ENCODE data around the gene FCN3. TPM values are rescaled to one million over a fixed set of nuclear protein-coding genes. Genes with fewer than 3 reads are reported as not detected.

FCN3 gene
- polyA plus RNA-seq, 4 donors, result 1.6 to 3.1 (median 2.2) TPM

Other genes with a start within 250 kb of the FCN3 start
- gene SLC9A1, start 219.7 kb downstream of the FCN3 start, polyA plus RNA-seq (ENCODE audit: insufficient read length in 4 of 4), result 10 to 100 TPM; 23.4 to 32.1 (median 25.0) TPM
- gene WDTC1, start 140.2 kb downstream of the FCN3 start, polyA plus RNA-seq (ENCODE audit: insufficient read length in 4 of 4), result 10 to 100 TPM; 40.8 to 51.9 (median 44.9) TPM
- gene TMEM222, start 52.7 kb downstream of the FCN3 start, polyA plus RNA-seq (ENCODE audit: insufficient read length in 4 of 4), result 10 to 100 TPM; 40.5 to 46.0 (median 42.5) TPM
- gene SYTL1, start 32.8 kb downstream of the FCN3 start, polyA plus RNA-seq (ENCODE audit: insufficient read length in 4 of 4), result 10 to 100 TPM in 2 of 4 donors, 1 to 10 TPM in 2; 8.2 to 16.0 (median 10.5) TPM
- 10 to 100 TPM in 1 of 4 donors, 1 to 10 TPM in 3; 6.8 to 10.1 (median 9.6) TPM for gene MAP3K6, start 7.9 kb downstream of the FCN3 start, polyA plus RNA-seq (ENCODE audit: insufficient read length in 4 of 4)
- gene CD164L2, start 8.5 kb upstream of the FCN3 start, polyA plus RNA-seq (ENCODE audit: insufficient read length in 4 of 4), result under 1 TPM; 0.14 to 0.42 (median 0.23) TPM
- 1 to 10 TPM in 2 of 4 donors, under 1 TPM in 2; 0.91 to 1.0 (median 1.0) TPM for gene GPR3, start 17.8 kb upstream of the FCN3 start, polyA plus RNA-seq (ENCODE audit: insufficient read length in 4 of 4)
- gene WASF2, start 115.3 kb upstream of the FCN3 start, polyA plus RNA-seq (ENCODE audit: insufficient read length in 4 of 4), result 100 to 1,000 TPM; 121 to 141 (median 136) TPM
- 10 to 100 TPM; 39.4 to 51.5 (median 46.8) TPM for gene AHDC1, start 229.3 kb upstream of the FCN3 start, polyA plus RNA-seq (ENCODE audit: insufficient read length in 4 of 4)

Measured in right renal pelvis (tissue), 4 donors.